Measurements from ENCODE around the gene PODNL1.
"Not testable (repeated sequence)": the region's sequence is repeated elsewhere in the genome, so short reads cannot be mapped to it uniquely, and the experiment has no call there.

PODNL1 gene

GRCh38 chr19:13923194-13923987 is 14.8 kb downstream of the PODNL1 start:
- DNase-seq, result no peak

- DNase-seq, result not testable (repeated sequence)
Observed at GRCh38 chr19:13922118-13922517, 16.1 kb downstream of the PODNL1 start.

GRCh38 chr19:13920940-13921747 is 17.1 kb downstream of the PODNL1 start:
- no peak for DNase-seq

DNA sequence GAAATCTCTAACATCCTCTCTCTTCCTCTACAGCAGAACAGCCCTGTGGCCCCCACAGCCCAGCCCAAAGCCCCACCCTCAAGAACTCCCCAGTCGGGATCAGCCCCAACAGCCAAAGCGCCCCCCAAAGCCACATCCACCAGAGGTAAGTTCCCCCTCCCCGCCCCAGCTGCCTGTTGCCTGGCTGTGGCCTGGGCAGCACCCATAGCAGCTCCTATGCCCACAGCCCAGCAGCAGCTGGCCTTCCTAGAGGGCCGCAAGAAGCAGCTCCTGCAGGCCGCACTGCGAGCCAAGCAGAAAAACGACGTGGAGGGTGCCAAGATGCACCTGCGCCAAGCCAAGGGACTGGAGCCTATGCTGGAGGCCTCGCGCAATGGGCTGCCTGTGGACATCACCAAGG is 17.7 kb downstream of the PODNL1 start:
- no peak for DNase-seq

DNA sequence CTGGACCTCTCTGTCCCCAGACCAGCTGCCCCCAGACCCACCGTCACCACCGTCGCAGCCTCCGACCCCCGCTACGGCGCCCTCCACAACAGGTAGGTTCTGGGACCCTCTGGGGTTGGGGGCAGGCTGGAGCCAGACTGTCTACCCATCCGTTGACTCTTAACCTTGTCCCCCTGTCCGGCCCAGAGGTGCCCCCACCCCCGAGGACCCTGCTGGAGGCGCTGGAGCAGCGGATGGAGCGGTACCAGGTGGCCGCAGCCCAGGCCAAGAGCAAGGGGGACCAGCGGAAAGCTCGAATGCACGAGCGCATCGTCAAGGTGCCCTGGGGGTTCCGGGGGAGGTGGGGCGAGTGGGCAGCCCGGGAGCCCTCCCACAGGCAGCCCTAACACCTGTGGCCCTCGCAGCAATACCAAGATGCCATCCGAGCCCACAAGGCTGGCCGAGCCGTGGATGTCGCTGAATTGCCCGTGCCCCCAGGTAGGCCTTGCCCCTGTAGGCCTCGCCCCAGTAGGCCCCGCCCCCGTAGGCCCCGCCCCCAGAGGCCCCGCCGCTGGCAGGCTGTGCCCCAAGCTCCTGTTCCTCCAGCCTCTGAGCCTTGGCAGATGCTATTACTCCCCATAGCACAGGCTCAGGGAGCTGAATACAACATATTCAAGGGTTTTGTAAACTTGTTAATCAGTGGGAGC is 19.3 kb downstream of the PODNL1 start:
- no peak for DNase-seq

DNA sequence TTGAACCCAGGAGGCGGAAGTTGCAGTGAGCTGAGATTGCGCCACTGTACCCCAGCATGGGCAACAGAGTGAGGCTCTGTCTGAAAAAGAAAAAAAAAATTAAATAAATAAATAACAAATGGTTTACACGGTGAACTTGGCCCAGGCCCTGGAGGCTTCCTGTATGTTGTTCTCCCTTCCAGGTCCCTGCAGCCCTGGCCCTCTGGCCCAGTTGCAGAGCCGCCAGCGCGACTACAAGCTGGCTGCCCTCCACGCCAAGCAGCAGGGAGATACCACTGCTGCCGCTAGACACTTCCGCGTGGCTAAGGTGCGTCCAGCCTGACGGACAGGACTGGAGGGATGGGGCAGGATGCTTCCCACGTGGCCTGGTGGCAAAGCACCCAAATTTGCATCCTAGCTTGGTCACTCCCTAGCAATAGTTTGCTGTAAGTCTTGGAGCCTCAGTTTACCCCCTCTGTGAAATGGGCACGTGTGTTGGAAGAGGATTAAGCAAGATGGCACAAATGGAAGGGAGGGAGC is 20.3 kb downstream of the PODNL1 start:
- no peak for DNase-seq

GRCh38 chr19:13914777-13915176 is 23.4 kb downstream of the PODNL1 start:
- DNase-seq, result no peak

DNA sequence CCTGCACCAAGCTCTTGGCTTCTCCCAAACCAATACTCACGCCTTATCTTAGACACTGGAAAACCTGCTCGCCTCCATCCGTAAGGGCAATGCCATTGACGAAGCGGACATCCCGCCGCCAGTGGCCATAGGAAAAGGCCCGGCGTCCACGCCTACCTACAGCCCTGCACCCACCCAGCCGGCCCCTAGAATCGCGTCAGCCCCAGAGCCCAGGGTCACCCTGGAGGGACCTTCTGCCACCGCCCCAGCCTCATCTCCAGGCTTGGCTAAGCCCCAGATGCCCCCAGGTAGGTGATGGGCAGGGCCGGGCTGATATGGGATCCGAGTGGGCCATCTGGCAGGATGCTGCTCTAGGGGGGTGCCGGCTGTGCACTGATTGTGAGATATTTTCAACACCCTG is 24.9 kb downstream of the PODNL1 start:
- no peak for DNase-seq

DNA sequence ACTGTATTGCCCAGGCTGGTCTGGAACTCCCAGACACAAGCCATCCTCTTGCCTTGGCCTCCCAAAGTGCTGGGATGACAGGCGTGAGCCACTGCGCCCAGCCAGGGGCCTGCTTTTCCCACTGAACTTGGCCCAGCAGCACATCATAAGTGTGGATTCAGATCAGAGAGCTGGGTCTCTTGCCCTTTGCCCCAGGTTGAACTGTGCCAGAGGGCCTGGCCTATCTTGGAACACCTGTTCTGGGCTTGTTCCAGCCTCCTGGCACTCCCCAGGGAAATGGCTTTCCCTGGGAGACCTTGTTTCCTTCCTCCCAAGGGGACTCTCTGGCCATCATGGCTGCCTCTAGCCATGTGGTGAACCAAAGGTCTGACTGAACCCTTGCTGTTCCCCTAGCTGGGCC is 28.8 kb downstream of the PODNL1 start:
- no peak for DNase-seq

GRCh38 chr19:13908674-13909073 is 29.5 kb downstream of the PODNL1 start:
- no peak for DNase-seq

- no peak for DNase-seq
Observed at GRCh38 chr19:13906910-13907309, 31.3 kb downstream of the PODNL1 start.

- no peak for DNase-seq
Observed at GRCh38 chr19:13906521-13906904, 31.7 kb downstream of the PODNL1 start.

DNA sequence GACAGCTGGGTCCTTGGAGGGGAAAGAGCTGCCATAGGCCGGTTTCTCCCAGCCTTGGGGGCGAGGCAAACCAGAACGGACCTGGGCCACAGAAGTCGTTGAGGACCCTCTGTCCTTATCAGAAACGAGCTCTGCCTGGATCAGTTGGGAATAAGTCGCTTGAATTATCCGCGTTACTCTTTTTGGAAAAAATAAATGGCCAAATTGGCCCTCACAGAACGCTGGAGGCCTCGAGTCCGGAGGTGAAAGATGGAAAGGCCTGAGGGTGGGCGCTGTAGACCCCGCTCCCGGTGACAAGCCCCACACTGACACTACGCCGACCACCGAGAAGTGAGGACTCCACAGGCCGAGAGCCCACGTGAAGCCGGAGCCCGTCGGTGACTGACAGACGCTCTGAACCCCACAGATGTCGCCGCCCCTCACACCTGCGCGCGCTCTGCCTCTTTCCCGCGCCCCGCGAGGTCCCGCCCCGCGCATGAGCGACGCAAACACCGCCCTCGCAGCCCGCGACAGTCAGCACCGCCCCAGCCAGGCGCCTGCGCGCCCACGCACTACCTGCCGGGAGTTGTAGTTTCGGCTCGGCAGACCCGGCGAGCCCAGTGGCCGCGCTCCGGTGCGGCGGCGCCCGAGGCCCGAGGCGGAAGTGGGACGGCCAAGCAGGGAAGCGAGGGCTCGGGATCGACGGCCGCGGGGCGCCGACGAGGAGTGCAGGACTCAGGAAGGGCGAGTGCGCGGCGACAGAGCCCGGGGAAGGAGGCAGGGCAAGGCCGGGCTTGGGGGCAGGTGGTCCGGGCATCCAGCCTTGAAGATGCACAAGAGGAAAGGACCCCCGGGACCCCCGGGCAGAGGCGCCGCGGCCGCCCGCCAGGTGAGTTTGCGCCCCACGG is 32.3 kb downstream of the PODNL1 start, which contains the start of the genes BRME1 and CC2D1A:
Gene BRME1, minus strand, starts transcription at position 484 of the 887 bp plus-strand sequence. CDS start 1,225 bp downstream, outside the sequence.
Gene CC2D1A, plus strand, starts transcription at position 568 of the 887 bp plus-strand sequence. Its CDS starts 241 bp downstream, at position 809.
- DNase-seq, result peak; percentile 68

GRCh38 chr19:13902993-13903555 is 35.1 kb downstream of the PODNL1 start:
- DNase-seq, result no peak

DNA sequence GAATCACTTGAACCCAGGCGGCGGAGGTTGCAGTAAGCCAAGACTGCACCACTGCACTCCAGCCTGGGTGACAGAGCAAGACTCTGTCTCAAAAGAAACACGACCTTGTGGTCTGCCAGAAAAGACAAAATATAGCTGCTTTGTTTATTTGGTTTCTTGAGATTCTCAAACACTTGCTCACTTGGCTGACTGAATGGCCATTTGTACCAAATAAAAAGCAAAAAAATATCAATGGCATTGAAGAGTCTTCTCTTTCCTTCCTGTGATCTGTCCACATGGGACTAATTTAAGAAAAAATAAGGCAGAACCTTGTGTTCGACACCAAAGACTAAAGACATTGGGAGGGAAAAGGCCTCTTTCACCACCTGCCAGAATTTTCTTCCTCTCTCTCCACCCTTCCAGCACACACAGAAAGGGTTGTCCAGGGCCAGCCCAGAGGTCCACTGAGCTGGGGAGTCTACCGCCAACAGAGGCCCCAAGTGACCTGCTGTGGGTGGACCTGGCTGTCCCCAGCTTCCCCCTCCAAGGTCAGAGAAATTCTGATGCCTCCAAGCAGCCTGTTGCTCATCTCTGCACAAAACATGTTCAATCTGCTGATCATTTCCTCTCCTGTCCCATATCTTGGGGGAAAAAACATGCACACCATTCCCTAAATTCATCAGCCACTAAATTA is 38.2 kb downstream of the PODNL1 start:
- DNase-seq, result no peak

- no peak for DNase-seq
Observed at GRCh38 chr19:13899393-13899792, 38.8 kb downstream of the PODNL1 start.

DNA sequence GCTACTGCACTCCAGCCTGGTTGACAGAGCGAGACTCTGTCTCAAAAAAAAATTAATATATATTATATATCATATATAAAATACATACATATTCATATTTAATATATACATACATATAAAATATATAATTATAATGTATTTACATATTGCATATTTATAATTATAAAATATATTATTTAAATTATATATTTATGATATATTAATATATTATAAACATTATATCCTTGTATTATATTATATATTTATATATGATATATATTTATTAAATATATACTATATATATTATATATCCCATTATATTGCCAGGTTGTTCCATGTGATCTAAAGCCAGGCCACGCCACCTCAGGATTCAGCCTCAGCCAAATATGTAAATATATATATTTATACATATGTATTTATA is 42.0 kb downstream of the PODNL1 start:
- no peak for DNase-seq

- no peak for DNase-seq
Observed at GRCh38 chr19:13894552-13894951, 43.7 kb downstream of the PODNL1 start.

GRCh38 chr19:13892870-13893269 is 45.3 kb downstream of the PODNL1 start:
- no peak for DNase-seq

DNA sequence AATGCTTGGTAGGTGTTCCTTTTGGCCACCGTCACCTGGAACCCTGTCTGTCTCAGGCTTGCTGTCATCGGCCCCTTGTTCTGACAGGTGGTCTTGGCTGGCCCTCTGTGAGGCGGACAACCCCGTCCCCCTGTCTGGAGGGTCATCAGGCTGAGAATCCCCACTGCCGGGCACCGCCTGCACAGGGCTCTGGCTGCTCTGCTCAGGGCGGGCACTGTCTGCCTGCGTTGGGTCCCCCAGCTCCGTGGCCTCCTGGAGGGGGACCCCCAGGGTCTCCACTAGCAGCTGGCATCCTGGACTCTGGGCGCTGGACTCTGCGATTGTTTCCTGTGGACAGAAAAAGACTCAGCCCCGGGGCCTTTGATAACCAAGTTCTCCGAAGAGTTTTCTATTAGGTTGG is 48.1 kb downstream of the PODNL1 start:
- DNase-seq, result no peak

GRCh38 chr19:13888281-13888680 is 49.9 kb downstream of the PODNL1 start:
- DNase-seq, result no peak

Data from GOT3 (cell line).